GM12872 (cell line): ENCODE data around the gene HAO1.

ENCODE experiments used
- TF ChIP-seq, protein P1 (sequence below): IDR thresholded peaks from 3 replicates; pipeline ENCODE4 v1.5.1; 2011; ENCODE audit warnings: low read depth, mild to moderate bottlenecking, low read length, moderate library complexity; ENCODE audit not compliant: insufficient read depth

HAO1 gene

GRCh38 chr20:7943891-7944290 lies 3.6 kb upstream of the HAO1 start:
- TF ChIP-seq, protein P1, sequence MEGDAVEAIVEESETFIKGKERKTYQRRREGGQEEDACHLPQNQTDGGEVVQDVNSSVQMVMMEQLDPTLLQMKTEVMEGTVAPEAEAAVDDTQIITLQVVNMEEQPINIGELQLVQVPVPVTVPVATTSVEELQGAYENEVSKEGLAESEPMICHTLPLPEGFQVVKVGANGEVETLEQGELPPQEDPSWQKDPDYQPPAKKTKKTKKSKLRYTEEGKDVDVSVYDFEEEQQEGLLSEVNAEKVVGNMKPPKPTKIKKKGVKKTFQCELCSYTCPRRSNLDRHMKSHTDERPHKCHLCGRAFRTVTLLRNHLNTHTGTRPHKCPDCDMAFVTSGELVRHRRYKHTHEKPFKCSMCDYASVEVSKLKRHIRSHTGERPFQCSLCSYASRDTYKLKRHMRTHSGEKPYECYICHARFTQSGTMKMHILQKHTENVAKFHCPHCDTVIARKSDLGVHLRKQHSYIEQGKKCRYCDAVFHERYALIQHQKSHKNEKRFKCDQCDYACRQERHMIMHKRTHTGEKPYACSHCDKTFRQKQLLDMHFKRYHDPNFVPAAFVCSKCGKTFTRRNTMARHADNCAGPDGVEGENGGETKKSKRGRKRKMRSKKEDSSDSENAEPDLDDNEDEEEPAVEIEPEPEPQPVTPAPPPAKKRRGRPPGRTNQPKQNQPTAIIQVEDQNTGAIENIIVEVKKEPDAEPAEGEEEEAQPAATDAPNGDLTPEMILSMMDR = no peak

DNA sequence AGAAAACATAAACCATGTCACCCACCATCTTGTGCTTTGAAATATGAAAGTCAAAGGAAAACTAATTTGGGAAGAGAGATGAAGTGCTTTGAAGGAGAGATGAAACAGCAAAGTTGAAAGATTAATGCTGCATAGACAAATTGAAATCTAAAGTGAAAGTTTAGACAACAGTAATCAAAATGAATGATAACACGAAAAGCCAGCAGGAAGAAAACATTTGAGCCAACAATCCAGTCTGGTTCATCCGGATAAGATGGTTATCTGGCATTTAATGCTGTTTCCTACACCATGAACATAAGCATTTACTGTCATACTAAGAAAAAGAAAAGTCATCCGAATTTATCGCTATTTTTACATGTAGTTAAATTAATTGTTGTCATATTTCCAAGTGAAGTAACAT lies 595 bp downstream of the HAO1 start:
- TF ChIP-seq, protein P1 = no peak

- TF ChIP-seq, protein P1 = no peak
Observed at GRCh38 chr20:7938058-7938457, 2.2 kb downstream of the HAO1 start.

DNA sequence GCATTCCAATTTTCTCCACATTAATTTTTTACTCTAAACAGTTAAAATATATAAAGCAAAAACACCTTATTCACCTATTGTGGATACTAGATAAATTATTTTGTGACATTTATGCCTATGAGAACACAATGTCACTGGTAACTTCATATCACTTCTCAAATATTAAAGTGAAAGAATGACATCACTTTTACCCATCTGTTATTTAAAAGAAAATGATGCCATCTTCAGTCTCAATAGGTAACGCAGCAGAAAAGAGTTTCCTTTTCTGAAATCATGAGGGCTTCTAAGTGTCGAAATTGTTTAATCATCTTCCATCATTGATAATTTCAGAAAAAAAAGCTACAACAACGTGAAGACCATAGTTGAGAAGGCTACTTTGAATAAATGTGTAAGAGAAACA lies 2.9 kb downstream of the HAO1 start:
- TF ChIP-seq, protein P1 = no peak

DNA sequence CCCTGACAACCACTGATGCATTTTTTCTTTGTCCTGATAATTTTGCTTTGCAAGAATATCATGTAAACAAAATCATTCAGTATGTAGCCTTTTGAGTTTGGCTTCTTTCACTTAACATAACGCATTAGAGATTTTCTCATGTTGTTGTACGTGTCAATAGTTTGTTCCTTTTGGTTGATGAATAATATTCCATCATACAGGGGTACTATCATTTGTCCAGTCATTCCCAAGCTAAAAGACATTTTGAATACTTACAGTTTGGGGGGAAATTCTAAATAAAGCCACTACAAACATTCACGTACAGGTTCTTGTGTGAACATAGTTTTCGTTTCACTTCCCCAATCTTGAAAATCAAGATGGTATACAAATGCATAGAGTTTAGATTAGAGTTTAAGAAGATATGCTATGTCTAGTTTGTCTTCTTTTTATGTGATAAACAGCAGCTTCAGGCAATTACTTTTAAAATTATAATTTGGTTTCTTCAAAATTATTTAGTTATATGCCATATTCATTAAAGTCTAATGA lies 5.2 kb downstream of the HAO1 start:
- TF ChIP-seq, protein P1 = no peak

- TF ChIP-seq, protein P1 = no peak
Observed at GRCh38 chr20:7933346-7933745, 6.9 kb downstream of the HAO1 start.

GRCh38 chr20:7930343-7930742 lies 9.9 kb downstream of the HAO1 start:
- TF ChIP-seq, protein P1 = no peak
